Hematopoietic multipotent progenitor cell treated with erythropoietin and hydrocortisone succinate and interleukin-3 and kit ligand, for 4 days (in vitro differentiated cells): ENCODE results near the gene EMP3.

Source experiments
- DNase-seq: peaks from one replicate; pipeline ENCODE4 v3.0.0-alpha.2; 2015

The EMP3 gene

DNA sequence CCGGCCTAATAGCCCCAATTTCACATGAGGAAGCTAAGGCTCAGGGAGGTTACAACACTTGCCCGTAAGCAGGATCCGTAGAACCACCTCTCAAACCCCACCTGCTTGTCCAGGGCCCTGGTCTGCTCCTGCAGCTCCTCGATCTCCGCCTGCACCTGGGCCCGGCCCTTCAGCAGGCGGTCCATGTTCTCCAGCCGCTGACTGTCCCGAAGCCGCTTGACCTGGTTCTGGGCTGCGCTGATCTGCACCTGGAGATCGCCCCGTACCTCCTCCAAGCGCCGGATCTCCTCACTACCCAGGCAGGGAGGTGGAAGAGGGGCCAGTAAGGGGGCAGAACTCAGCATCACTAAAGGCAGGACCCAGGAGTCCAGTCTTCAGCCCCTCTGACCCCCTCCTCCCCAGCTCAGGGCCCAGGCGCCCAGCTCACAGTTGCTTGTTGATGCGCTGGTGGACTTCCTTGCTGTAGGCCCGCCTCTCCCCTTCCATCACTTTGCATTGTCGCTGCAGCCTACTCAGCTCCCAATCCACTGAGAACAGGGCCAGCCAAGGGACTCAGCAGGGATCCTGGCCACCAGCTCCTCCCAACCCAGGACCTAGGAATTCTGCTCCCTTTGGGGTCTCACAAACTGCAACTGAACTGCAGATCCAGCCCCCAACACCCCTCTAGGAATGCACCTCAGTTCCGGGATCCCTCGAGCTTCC lies 6.9 kb upstream of the EMP3 start:
- DNase-seq = no peak

- DNase-seq = peak; percentile 89
Observed at GRCh38 chr19:48319647-48320541, 5.5 kb upstream of the EMP3 start.

DNA sequence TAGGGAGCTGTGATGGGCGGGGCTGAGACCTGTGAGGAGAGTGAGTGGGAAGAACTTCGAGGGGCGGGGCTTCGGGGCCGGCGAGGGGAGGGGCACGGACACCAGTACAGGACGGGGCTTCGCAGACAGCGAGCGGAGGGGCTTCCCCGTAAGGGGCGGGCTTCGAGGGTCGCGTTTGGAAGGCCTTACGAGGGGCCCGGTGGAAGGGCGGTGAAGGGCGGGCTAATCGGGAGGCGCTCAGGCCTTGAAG lies 4.1 kb upstream of the EMP3 start:
- DNase-seq = peak; percentile 99

DNA sequence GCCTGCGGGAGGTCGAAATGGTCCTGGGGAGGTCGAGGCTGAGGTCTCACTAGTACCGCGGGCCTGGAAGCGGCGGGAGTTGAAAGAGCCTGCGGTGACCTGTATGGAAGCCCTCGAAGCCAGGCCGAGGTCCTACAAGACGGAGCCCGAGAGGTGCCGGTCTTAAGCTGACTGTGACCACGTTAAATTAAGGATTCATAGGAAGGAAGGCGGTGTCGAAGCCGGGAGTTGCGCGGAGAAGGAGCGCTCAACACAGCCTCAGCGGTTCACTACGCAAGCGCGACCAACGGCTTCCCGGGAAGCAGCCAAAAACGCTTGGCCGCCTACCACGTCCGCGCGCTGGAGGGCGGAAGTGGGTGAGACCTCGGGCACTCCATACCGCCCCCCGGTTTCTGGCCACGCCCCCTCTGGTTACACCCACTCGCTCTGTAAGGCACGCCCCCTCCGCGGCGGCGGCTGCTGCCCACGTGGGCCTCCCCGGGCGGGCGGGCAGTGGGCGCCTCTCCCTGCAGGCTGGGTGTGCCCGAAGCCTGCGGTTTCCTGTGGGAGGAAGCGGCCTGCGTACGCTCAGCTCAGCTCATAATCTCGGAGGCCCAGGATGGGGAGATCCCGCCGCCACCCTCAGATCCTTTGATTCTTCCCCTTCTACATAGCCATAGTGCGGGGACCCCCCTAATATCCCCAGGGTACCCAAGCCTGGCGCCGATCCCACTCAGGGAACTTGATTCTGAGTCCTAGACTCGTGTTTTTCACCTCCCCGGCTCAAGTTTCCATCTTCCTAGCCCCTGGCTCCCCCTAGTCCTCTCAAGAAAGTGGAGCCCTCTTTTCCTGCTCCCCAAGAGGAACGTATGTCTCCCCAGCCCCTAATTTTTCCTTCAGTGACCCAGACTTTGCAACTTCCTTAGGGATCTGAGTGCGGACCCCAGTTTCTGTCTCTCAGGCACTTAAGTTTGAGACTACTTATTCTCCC lies 3.4 kb upstream of the EMP3 start:
- peak; percentile 99 for DNase-seq

DNA sequence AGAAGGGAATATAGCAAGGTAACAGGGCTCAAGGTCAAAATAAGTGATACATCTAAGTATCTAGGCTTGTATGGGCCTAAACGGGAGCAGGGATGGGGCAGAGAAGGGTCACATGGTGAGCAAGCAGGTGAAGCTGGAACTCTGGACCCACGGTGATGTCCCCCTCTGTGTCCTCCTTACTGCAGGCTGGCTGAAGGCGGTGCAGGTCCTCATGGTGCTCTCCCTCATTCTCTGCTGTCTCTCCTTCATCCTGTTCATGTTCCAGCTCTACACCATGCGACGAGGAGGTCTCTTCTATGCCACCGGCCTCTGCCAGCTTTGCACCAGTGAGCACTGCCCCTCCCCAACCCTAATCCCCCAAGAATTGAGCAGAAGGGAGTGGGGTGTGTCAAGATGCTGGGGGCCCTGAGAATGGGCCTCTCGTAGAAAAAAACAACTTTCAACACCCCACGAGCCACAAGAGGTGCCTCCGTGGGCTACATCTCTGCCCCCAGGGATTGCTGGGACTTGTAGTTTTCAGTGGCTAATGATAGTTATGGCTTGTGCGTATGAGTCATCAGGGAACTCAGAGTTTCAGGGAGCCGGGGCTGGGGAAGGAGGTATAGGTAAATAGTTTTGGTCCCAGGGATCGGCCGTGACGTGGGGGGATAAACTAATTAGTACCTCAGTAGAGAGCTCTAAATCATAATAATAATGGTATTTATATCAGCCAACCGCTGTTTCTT lies 4.0 kb downstream of the EMP3 start:
- DNase-seq = peak; percentile 79

- peak; percentile 97 for DNase-seq
Observed at GRCh38 chr19:48330012-48330681, 4.8 kb downstream of the EMP3 start.

DNA sequence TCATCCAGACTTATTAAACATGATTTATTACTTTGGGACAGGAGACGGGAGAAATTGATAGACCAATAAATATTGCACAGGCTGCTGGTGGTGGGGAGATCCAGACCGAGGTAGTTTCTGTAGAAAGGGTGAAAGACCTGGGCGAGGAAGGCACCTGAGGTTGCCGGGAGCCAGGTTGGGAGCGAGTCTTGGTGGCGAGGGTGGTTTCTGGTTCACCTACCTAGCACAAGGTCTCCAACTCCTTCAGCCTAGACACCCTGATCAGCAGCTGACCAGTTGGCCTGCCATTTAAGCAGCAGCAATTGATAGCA lies 7.0 kb downstream of the EMP3 start:
- no peak for DNase-seq

- DNase-seq = peak; percentile 100
Observed at GRCh38 chr19:48332662-48333466, 7.5 kb downstream of the EMP3 start.

DNA sequence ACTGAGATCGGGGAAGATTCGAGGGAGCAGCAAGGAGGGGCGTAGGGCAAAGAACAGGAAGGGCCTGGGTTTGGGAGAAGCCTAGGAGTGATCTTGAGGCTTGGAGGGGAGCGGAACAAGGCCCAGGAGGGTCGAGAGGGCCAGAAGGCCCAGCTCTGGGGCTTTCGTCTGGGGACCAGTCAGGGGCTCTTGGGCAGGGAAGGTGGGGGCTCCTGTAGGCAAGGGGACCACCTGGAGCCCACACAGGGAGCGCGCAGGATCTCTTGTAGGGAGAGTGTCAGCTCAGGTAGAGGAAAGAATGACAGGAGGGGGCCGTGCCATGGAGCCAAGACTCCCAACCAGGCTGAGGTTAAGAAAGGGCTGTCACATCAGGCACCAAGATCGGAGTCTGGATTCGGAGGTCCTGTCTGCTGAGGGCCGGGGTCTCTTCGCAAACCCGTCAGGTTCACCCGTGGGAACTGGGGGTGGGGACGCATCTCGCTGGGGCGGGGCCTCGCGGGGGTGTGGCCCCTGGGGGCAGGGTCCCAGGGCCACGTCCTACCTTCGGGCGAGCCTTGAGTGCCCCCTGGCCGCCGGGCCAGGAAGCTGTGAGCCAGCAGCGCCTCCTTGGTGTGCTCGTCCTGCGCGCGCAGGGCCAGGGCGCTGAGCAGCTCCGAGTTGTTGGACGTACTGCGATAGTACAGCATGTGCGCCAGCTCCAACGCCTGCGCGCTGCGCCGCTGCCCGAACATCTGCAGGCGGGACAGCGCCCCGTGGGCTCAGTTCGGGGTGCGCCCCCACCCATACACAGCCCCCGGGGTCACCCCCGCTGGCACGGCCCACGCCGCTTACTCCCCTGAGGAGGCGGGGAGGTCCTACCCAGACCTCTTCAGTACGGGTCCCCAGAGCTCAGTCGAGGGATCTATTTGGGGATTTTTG lies 8.4 kb downstream of the EMP3 start:
- DNase-seq = peak; percentile 98

GRCh38 chr19:48338253-48338755 lies 13.0 kb downstream of the EMP3 start:
- DNase-seq = no peak

- DNase-seq = no peak
Observed at GRCh38 chr19:48338802-48339503, 13.6 kb downstream of the EMP3 start.

GRCh38 chr19:48340995-48341394 lies 15.6 kb downstream of the EMP3 start:
- no peak for DNase-seq

DNA sequence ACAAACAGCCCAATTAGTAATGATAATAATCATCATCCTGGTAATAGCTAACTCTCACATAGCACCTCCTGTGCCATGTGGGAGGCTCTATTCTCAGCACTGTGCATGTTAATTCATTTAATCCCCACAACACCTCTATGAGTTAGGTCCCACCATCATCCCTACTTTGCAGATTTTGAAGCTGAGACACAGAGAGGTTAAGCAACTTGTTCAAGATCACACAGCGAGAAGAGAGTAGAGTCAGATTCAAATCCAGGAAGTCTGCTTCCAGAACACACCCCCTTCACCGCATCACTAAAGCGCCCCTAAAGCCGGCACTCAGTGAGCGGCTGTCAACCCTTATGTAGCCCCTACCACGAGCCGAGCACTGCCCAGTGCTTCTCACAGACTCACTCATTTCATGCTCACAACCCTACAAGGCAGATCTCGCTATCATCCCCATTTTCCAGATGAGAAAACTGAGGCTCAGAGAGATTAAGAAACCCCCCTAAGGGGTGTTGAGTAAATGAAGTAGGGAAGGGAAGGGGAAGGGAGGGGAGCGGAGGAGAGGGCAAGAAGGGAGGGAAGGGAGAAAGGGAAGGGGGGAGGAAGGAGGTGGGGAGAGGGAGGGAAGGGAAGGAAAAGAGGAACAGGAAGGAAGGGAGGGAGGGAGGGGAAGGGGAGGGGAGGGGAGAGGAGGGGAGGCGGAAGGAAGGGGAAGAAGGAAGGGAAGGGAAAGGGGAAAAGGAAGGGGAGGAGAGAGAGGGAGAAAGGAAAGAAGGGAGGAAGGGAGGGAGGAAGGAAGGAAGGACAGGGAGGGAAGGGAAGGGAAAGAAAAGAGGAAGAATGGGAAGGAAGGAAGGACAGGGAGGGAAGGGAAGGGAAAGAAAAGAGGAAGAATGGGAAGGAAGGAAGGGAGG lies 16.4 kb downstream of the EMP3 start:
- DNase-seq = no peak

- no peak for DNase-seq
Observed at GRCh38 chr19:48342414-48342738, 17.0 kb downstream of the EMP3 start.

- no peak for DNase-seq
Observed at GRCh38 chr19:48342841-48343540, 17.6 kb downstream of the EMP3 start.

DNA sequence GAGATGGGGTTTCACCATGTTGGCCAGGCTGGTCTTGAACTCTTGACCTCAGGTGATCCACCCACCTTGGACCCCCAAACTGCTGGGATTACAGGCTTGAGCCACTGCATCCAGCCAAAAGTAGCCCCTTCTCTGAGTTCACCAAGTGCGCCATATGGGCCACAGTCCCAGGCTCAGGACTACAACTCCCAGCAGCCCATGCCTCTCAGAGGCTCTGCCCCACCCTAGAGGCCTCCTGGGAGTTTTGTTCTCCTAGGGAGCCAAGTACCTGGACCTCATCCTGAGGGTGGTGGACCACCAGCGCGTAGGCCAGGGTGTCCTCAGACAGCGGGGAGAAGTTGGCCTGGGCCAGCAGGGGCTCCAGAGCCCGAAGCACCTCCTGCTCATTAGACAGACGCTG lies 19.5 kb downstream of the EMP3 start:
- peak; percentile 40 for DNase-seq

- peak; percentile 40 for DNase-seq
Observed at GRCh38 chr19:48346191-48346590, 20.8 kb downstream of the EMP3 start.

DNA sequence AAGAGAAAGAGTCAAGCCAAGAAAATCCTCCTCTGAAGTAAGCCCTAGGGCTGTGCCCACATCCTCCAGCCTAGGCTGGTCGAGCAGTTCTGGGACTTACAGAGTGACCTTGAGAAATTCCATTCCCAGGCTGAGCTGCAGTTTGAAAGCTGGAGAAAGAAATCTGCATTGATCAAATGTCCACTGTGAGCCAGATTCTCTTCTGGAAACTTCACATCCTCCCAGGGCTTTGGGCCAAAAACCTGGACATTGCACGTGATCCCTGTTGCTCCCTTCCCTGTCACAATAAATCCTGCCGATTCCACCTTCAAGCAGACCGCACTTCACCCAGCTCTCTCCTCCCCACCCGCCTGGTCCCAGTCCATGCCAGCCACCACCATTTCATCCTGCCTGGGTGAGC lies 22.7 kb downstream of the EMP3 start:
- DNase-seq = no peak
